HEK293 (cell line): Measurements from ENCODE around the gene CAPZB.

Source experiments
- AEBP2 ChIP-seq: fragments of 450-650 bp; formaldehyde crosslinking; IDR thresholded peaks from 2 replicates; pipeline ENCODE4 v1.5.1; 2016; ENCODE audit warnings: missing biosample characterization, missing genetic modification characterization, borderline replicate concordance
- CTCF ChIP-seq: fragments of 450-650 bp; formaldehyde crosslinking; IDR thresholded peaks from 2 replicates; pipeline ENCODE4 v1.5.1; 2016; ENCODE audit warnings: missing biosample characterization, missing genetic modification characterization
- KLF10 ChIP-seq: fragments of 450-650 bp; IDR thresholded peaks from 2 replicates; pipeline ENCODE4 v1.5.1; 2018; ENCODE audit warnings: missing biosample characterization, mild to moderate bottlenecking, missing genetic modification characterization
- SETDB1 ChIP-seq: IDR thresholded peaks from one replicate; pipeline ENCODE4 v1.6.1; 2017; ENCODE audit warnings: mild to moderate bottlenecking, low read length, moderate library complexity, mixed read lengths; ENCODE audit not compliant: insufficient read length
- SP2 ChIP-seq: fragments of 450-650 bp; formaldehyde crosslinking; IDR thresholded peaks from 2 replicates; pipeline ENCODE4 v1.5.1; 2016; ENCODE audit warnings: missing biosample characterization, missing genetic modification characterization
- ZNF654 ChIP-seq: fragments of 450-650 bp; formaldehyde crosslinking; IDR thresholded peaks from 2 replicates; pipeline ENCODE4 v1.5.1; 2016; ENCODE audit warnings: low read depth, missing biosample characterization, missing genetic modification characterization

GRCh38 chr1:19484338-19484797 lies 971 bp downstream of the CAPZB start:
- TF ChIP-seq ZNF654 (tag by site-specific recombination) (no peak), CTCF (tag by site-specific recombination) (no peak), AEBP2 (no peak), KLF10 (tag by site-specific recombination) (no peak), SETDB1 (no peak), SP2 (no peak)
